Breast epithelium (tissue), 4 donors: ENCODE data around the gene TRMU. TPM values are rescaled to one million over a fixed set of nuclear protein-coding genes. Genes with fewer than 3 reads are reported as not detected.

Source experiments
- DNase-seq, 2 donors: peaks; one replicate each; pipeline ENCODE4 v3.0.0-alpha.2; 2019; ENCODE audit warnings: low spot score in 2 of 2
- H3K27ac ChIP-seq, 2 donors: fragments of 200-600 bp; sonication (generic) in 1 of 2; one replicate each; pipeline ENCODE4 v1.5.1; 2016 to 2019; ENCODE audit warnings: mild to moderate bottlenecking in 1 of 2
- H3K27me3 ChIP-seq, 2 donors: fragments of 200-600 bp; sonication (generic) in 1 of 2; one replicate each; pipeline versions ENCODE4 v1.5.1 to v1.6.0; 2017 to 2019; ENCODE audit warnings: control low read depth in 1 of 2, mild to moderate bottlenecking in 1 of 2
- H3K36me3 ChIP-seq: fragments of 200-600 bp; one replicate; pipeline ENCODE4 v1.5.1; 2019
- H3K4me1 ChIP-seq, 2 donors: fragments of 200-600 bp; sonication (generic); one replicate each; pipeline ENCODE4 v1.5.1; 2016 to 2019; ENCODE audit warnings: control low read depth in 1 of 2
- H3K4me3 ChIP-seq, 3 donors: fragments of 200-600 bp; sonication (generic); 1 replicate in 2 of 3; 2 replicates in 1 of 3; pipeline ENCODE4 v1.5.1; 2016 to 2019; ENCODE audit warnings: mild to moderate bottlenecking in 3 of 3, moderate library complexity in 2 of 3
- H3K9me3 ChIP-seq, 2 donors: fragments of 200-600 bp; sonication (generic) in 1 of 2; one replicate each; pipeline ENCODE4 v1.5.1; 2016 to 2019; ENCODE audit warnings: control low read depth in 1 of 2
- POLR2A ChIP-seq: fragments of 450-650 bp; IDR thresholded peaks from one replicate; pipeline ENCODE4 v1.6.1; 2016; ENCODE audit warnings: antibody characterized with exemption, mild to moderate bottlenecking, moderate library complexity
- POLR2AphosphoS5 ChIP-seq, 3 donors: sonication (generic); formaldehyde crosslinking; IDR thresholded peaks; one replicate each; pipeline ENCODE4 v1.6.1; 2017; ENCODE audit warnings: antibody characterized with exemption in 3 of 3
- intact Hi-C: fragments of 100-400 bp; cut with DNase I; formaldehyde crosslinking; loops from one replicate; pipeline ENCODE4 v1.15.1; 2023; ENCODE audit warnings: low total_unique reads
- total RNA-seq, 3 donors: library from RNA; depleted of rRNA; stranded (reverse); fragments of >200 nt; gene quantifications; one replicate each; pipeline ENCODE4 v1.1.0, GENCODE V29; 2016
- TF ChIP-seq, protein P1 (sequence below), 3 donors: fragments of 450-650 bp; IDR thresholded peaks; one replicate each; pipeline ENCODE4 v1.5.1; 2016 to 2017; ENCODE audit warnings: antibody characterized with exemption in 3 of 3, mild to moderate bottlenecking in 3 of 3, moderate library complexity in 3 of 3

TRMU gene
- total RNA-seq, 3 donors from 2014 or later = 25.4 to 40.6 (median 37.6) TPM

DNA sequence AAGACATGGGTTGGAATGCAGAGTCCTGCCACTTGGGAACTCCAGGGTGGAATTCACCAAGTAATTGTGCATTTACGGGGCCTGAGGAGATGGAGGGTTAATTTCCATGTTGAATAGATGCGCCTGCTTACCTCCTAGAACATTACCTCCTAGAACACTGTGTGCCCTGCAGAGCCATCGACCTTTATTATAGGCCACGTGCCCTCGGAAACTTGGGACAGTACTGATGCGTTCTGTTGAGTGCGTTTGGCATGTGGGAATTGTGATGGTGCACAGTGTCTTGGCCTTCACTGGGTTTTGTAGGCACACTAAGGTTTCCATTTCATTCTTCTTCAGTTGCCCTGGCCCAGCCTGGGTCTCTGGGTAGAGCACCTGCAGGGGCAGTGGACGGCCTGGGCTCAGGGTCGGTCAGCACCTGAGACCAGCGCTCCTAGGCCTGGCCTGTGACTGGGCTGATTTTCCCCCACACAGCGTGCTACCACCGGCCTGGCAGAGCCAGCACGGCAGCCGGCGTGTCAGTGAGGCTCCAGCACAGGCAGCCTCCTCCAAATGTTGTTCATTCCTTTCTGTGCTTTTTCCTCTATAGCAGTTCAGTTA is 12.7 kb downstream of the TRMU start:
- Histone ChIP-seq H3K36me3 (peaks cover 26% of the 10 kb centered on the region), H3K27me3 (no peaks in the 10 kb centered on the region), H3K9me3 (no peaks in the 10 kb centered on the region), H3K27ac (no peak overlapping the region), H3K4me3 (no peak overlapping the region), H3K4me1 (no peaks in the 10 kb centered on the region)
- no peak for DNase-seq
- intact Hi-C loops = no loop called here
- TF ChIP-seq POLR2A = no peak
- TF ChIP-seq POLR2AphosphoS5 (IDR thresholded peaks at IDR 0.05) = no peak
- TF ChIP-seq, protein P1, sequence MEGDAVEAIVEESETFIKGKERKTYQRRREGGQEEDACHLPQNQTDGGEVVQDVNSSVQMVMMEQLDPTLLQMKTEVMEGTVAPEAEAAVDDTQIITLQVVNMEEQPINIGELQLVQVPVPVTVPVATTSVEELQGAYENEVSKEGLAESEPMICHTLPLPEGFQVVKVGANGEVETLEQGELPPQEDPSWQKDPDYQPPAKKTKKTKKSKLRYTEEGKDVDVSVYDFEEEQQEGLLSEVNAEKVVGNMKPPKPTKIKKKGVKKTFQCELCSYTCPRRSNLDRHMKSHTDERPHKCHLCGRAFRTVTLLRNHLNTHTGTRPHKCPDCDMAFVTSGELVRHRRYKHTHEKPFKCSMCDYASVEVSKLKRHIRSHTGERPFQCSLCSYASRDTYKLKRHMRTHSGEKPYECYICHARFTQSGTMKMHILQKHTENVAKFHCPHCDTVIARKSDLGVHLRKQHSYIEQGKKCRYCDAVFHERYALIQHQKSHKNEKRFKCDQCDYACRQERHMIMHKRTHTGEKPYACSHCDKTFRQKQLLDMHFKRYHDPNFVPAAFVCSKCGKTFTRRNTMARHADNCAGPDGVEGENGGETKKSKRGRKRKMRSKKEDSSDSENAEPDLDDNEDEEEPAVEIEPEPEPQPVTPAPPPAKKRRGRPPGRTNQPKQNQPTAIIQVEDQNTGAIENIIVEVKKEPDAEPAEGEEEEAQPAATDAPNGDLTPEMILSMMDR (IDR thresholded peaks at IDR 0.05) = no peak

DNA sequence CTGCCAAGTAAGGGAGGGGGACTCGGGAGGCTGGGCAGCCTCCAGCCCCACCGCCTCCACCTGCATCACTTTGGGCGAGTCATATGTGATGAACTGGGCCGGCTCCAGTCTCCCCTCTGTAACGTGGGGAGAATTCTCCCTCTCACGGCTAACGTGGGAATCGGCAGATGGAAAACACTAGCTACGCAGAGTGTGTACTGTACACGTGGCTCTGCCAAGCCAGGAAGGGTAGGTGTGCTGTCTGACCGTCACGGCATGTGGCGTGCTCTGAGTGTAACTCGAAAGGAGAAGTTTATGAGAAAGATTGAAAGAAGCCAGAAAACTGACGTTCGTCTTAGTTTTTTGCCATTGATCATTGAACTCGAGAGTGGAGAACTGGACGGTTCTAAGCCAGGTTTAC is 13.7 kb downstream of the TRMU start:
- H3K27me3 ChIP-seq = no peaks in the 10 kb centered on the region
- H3K4me1 ChIP-seq = no peaks in the 10 kb centered on the region
- TF ChIP-seq POLR2AphosphoS5 (IDR thresholded peaks at IDR 0.05) (no peak), POLR2A (no peak)
- TF ChIP-seq, protein P1 (IDR thresholded peaks at IDR 0.05) = no peak
- peaks cover 26% of the 10 kb centered on the region for H3K36me3 ChIP-seq
- no peak overlapping the region for H3K27ac ChIP-seq
- no peak for DNase-seq
- no peaks in the 10 kb centered on the region for H3K9me3 ChIP-seq
- no peak overlapping the region for H3K4me3 ChIP-seq
- intact Hi-C loops = no loop called here

DNA sequence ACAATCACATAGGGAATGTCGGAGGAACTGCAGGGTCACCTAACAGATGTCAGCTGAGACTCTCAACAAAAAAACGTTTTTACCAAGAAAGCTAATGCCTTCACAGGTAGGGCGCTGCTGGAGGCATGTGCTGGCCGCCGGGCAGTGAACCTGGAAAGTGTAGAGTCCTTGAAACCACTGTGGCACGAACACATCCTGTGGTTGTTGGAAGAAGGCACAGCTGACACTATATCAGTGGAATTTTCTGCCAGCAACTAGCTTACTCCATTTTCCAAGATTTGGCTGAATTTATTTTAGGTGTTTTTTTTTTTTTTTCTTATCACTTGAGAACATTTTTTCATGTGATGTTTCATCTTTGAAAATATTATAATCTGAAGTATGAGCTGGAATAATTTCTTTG is 14.2 kb downstream of the TRMU start:
- no peak for DNase-seq
- TF ChIP-seq POLR2A = no peak
- no peak for TF ChIP-seq POLR2AphosphoS5 (IDR thresholded peaks at IDR 0.05)
- TF ChIP-seq, protein P1 (IDR thresholded peaks at IDR 0.05) = no peak
- Histone ChIP-seq H3K4me1 (no peaks in the 10 kb centered on the region), H3K27me3 (no peaks in the 10 kb centered on the region), H3K4me3 (no peak overlapping the region), H3K36me3 (peaks cover 26% of the 10 kb centered on the region), H3K9me3 (no peaks in the 10 kb centered on the region), H3K27ac (no peak overlapping the region)
- intact Hi-C loops = loop anchor here (10.0 kb wide), 1 partner anchor 185 kb away; the partner anchor contains the start of gene CELSR1

DNA sequence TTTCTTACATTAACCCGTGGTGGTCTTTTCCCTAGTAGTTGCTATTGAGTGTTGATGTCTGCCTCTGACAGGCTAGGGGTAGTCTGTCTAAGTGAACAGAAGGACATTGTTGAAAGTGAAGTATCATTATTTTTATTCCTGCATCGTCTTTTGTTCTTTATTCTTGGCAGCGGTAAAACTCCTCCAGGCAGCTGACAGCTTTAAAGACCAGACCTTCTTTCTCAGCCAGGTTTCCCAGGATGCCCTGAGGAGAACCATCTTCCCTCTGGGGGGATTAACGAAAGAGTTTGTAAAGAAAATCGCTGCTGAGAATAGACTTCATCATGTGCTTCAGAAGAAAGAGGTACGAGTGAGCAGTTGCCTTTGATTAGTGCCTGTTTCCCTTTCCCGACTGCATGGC is 14.6 kb downstream of the TRMU start:
- no peak for DNase-seq
- peaks cover 26% of the 10 kb centered on the region for H3K36me3 ChIP-seq
- no peak overlapping the region for H3K27ac ChIP-seq
- H3K27me3 ChIP-seq = no peaks in the 10 kb centered on the region
- TF ChIP-seq POLR2AphosphoS5 (IDR thresholded peaks at IDR 0.05) (no peak), POLR2A (no peak)
- TF ChIP-seq, protein P1 (IDR thresholded peaks at IDR 0.05) = no peak
- no peaks in the 10 kb centered on the region for H3K9me3 ChIP-seq
- no peaks in the 10 kb centered on the region for H3K4me1 ChIP-seq
- intact Hi-C loops = loop anchor here (10.0 kb wide), 1 partner anchor 185 kb away; the partner anchor contains the start of gene CELSR1
- no peak overlapping the region for H3K4me3 ChIP-seq

DNA sequence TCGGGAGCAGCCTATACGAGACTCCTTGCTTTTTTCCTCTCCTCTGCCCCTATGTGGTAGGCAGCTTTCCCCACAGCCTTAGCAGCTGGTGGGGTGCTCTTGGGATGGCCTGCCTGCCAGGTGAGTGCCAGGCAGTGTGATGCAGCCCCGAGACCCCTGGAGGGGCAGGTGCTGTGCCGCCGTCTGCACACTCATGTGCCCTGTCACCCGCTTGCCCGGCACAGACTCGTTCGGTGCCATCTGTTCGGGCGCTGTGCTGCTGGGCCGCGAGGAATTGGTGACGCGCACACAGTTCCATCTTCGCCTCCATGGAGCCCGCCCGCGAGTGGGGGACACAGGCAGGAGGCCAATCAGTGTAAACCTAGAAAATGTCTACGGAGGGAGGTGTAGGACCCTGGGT is 15.1 kb downstream of the TRMU start:
- no peak overlapping the region for H3K4me3 ChIP-seq
- peaks cover 26% of the 10 kb centered on the region for H3K36me3 ChIP-seq
- H3K27ac ChIP-seq = no peak overlapping the region
- TF ChIP-seq, protein P1 (IDR thresholded peaks at IDR 0.05) = no peak
- TF ChIP-seq POLR2A (no peak), POLR2AphosphoS5 (IDR thresholded peaks at IDR 0.05) (no peak)
- no peaks in the 10 kb centered on the region for H3K4me1 ChIP-seq
- intact Hi-C loops = loop anchor here (10.0 kb wide), 1 partner anchor 184 kb away; the partner anchor contains the start of gene CELSR1
- no peaks in the 10 kb centered on the region for H3K27me3 ChIP-seq
- DNase-seq = no peak
- H3K9me3 ChIP-seq = no peaks in the 10 kb centered on the region
